Activated T-helper 1 cell treated with anti-CD3 and anti-CD28 coated beads, Interleukin-12 subunit alpha, Interleukin-12 subunit beta, Interleukin-2, Interleukin-4 antibody, amounts not matched to agents 30 ng/mL and 10 ng/mL and 1 ng/mL, durations not matched to agents 14 hours and 24 hours and 36 hours (primary cell): ENCODE data around the gene UNG. TPM values are rescaled to one million over a fixed set of nuclear protein-coding genes. Genes with fewer than 3 reads are reported as not detected.
"Not testable (repeated sequence)": the region's sequence is repeated elsewhere in the genome, so short reads cannot be mapped to it uniquely, and the experiment has no call there.

ENCODE experiments used
- DNase-seq: peaks from one replicate; pipeline ENCODE4 v3.0.0; 2021; ENCODE audit warnings: low spot score
- H3K27ac Mint-ChIP-seq: one replicate; pipeline ENCODE4 v1.8.0; 2021; ENCODE audit warnings: mild to moderate bottlenecking, mixed read lengths
- H3K27me3 Mint-ChIP-seq: one replicate; pipeline ENCODE4 v1.8.0; 2022; ENCODE audit warnings: mild to moderate bottlenecking, moderate library complexity, mixed read lengths; ENCODE audit not compliant: insufficient read depth
- H3K36me3 Mint-ChIP-seq: one replicate; pipeline ENCODE4 v1.8.0; 2021; ENCODE audit warnings: low read depth, mixed read lengths
- H3K4me1 Mint-ChIP-seq: one replicate; pipeline ENCODE4 v1.8.0; 2021; ENCODE audit warnings: low read depth, mixed read lengths
- H3K4me3 Mint-ChIP-seq: one replicate; pipeline ENCODE4 v1.8.0; 2021; ENCODE audit warnings: mild to moderate bottlenecking, moderate library complexity, mixed read lengths
- H3K9me3 Mint-ChIP-seq: one replicate; pipeline ENCODE4 v1.8.0; 2021; ENCODE audit warnings: mixed read lengths
- intact Hi-C: fragments of 100-400 bp; cut with micrococcal nuclease; formaldehyde crosslinking; loops from one replicate; pipeline ENCODE4 v1.15.1; 2024
- total RNA-seq: library from RNA; stranded (reverse); gene quantifications from 2 replicates; pipeline ENCODE4 v1.2.3, GENCODE V29; 2022

The UNG gene
- total RNA-seq, 1 donor from 2014 or later: 95.8 TPM

DNA sequence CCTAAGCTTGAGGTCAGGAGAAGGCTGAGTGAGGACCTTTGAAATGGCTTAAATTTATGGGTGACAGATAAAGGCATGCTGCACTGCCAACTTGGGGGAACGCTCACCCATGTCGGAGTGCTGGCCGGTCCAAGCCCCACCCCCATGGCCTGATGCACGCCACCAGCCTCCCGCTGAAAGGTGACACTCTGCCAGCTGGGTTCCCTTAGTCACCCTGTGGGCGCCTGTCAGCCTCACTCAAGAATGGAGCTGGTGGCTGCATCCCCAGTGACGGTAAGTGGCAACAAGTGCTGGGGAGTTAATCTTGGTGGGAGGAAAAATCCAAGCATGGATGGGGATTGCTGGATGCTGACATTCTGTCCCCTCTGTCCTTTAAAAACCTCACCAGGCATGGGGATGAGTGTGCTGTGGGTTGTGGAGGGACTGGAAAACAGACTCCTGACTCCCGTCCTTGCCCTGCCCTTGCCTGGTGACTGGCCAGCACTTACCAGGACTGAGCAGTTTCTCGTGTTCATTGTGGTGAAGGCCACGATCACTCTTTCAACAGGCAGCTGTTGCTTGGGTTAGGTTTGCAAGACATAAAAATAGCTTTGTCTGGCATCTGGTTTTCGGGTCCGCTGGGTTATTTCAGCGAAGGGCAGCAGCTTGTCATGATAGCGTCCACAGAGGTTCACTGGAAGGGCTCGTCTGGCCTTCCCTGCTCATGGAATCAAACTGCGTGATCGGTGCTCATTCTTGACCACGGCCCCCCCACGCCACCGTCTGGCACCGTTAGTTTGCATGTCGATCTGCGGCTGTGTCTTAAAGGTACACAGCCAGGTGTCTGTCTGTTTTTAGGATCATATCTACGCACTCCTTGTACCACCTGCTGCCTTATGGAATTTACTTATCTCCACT lies 34.0 kb downstream of the UNG start:
- intact Hi-C loops: no loop called here
- H3K27me3 Mint-ChIP-seq: peaks cover 8% of the 10 kb centered on the region
- no peaks in the 10 kb centered on the region for H3K4me1 Mint-ChIP-seq
- no peak overlapping the region for H3K27ac Mint-ChIP-seq
- no peak for DNase-seq
- no peaks in the 10 kb centered on the region for H3K36me3 Mint-ChIP-seq
- H3K4me3 Mint-ChIP-seq: no peak overlapping the region
- peaks cover 4% of the 10 kb centered on the region for H3K9me3 Mint-ChIP-seq

DNA sequence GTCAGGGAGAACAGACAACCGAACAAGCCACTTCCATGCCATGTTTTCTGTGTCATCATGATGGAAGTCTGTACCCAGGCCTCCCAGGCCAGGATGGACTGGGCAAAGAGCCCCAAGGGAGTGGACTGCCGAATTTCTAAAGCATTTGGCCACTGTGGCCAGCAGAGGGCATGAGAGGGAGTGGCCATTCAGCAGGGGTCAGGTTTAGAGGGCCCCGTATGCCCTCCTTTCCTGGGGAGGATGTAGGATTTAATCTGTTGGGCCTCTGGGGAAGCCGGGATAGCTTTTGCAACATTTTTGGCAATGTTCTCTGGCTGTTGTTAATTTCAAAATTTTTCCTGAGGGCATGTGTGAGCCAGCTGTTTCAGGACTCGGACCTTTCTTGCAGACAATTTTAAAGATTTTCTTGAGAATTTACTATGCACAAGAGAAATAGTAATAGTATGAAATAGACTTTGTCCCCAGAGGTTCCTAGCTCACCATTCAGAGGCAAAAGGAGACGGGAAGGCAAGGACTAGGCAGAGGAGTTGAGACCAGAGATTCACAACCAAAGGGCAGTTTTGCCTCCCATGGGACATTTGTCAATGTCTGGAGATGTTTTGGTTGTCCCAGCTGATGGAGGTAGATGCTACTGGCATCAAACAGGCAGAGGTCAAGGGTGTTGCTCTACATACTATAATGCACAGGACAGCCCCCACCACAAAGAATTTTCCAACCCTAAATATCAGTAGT lies 37.0 kb downstream of the UNG start:
- intact Hi-C loops: loop anchor here (1.0 kb wide), 1 partner anchor 259 kb away; no protein-coding TSS in a partner anchor
- Mint-ChIP-seq H3K27ac (no peak overlapping the region), H3K9me3 (peaks cover 7% of the 10 kb centered on the region), H3K4me1 (no peaks in the 10 kb centered on the region), H3K4me3 (no peak overlapping the region), H3K36me3 (no peaks in the 10 kb centered on the region), H3K27me3 (peaks cover 8% of the 10 kb centered on the region)
- DNase-seq: no peak

- DNase-seq: no peak
- intact Hi-C loops: no loop called here
- H3K4me1 Mint-ChIP-seq: no peaks in the 10 kb centered on the region
- H3K36me3 Mint-ChIP-seq: no peaks in the 10 kb centered on the region
- peaks cover 7% of the 10 kb centered on the region for H3K9me3 Mint-ChIP-seq
- H3K27ac Mint-ChIP-seq: no peak overlapping the region
- H3K4me3 Mint-ChIP-seq: no peak overlapping the region
- H3K27me3 Mint-ChIP-seq: peaks cover 5% of the 10 kb centered on the region
Measured at GRCh38 chr12:109137055-109137454, 39.7 kb downstream of the UNG start.

DNA sequence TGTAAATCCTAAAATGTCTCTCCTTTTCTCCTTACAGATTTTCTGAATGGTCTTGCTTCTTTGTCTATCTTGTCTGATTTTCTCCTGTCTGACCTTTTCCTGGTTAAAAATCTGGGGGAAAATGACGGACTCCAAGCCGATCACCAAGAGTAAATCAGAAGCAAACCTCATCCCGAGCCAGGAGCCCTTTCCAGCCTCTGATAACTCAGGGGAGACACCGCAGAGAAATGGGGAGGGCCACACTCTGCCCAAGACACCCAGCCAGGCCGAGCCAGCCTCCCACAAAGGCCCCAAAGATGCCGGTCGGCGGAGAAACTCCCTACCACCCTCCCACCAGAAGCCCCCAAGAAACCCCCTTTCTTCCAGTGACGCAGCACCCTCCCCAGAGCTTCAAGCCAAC lies 42.0 kb downstream of the UNG start:
- peaks cover 6% of the 10 kb centered on the region for H3K4me1 Mint-ChIP-seq
- intact Hi-C loops: no loop called here
- no peak overlapping the region for H3K27ac Mint-ChIP-seq
- DNase-seq: no peak
- peaks cover 4% of the 10 kb centered on the region for H3K27me3 Mint-ChIP-seq
- H3K4me3 Mint-ChIP-seq: no peak overlapping the region
- peaks cover 7% of the 10 kb centered on the region for H3K9me3 Mint-ChIP-seq
- H3K36me3 Mint-ChIP-seq: no peaks in the 10 kb centered on the region

DNA sequence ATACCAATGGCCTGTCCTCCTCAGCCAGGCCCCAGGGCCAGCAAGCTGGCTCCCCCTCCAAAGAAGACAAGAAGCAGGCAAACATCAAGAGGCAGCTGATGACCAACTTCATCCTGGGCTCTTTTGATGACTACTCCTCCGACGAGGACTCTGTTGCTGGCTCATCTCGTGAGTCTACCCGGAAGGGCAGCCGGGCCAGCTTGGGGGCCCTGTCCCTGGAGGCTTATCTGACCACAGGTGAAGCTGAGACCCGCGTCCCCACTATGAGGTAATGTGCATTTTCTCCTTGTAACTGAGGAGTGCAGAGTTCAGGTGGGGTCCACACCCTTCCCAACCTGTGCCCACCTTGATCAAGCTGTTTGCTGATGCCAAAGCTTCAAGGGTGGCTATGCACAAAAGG lies 42.4 kb downstream of the UNG start:
- H3K36me3 Mint-ChIP-seq: no peaks in the 10 kb centered on the region
- DNase-seq: no peak
- no peak overlapping the region for H3K27ac Mint-ChIP-seq
- no peak overlapping the region for H3K4me3 Mint-ChIP-seq
- H3K9me3 Mint-ChIP-seq: peaks cover 7% of the 10 kb centered on the region
- H3K27me3 Mint-ChIP-seq: peaks cover 4% of the 10 kb centered on the region
- intact Hi-C loops: no loop called here
- H3K4me1 Mint-ChIP-seq: peaks cover 6% of the 10 kb centered on the region

GRCh38 chr12:109140560-109140959 lies 43.2 kb downstream of the UNG start:
- no peak for DNase-seq
- Mint-ChIP-seq H3K9me3 (peaks cover 7% of the 10 kb centered on the region), H3K4me1 (peaks cover 6% of the 10 kb centered on the region), H3K27me3 (peaks cover 2% of the 10 kb centered on the region), H3K4me3 (no peak overlapping the region), H3K27ac (no peak overlapping the region), H3K36me3 (no peaks in the 10 kb centered on the region)
- intact Hi-C loops: no loop called here

GRCh38 chr12:109144224-109144623 lies 46.8 kb downstream of the UNG start:
- H3K27ac Mint-ChIP-seq: no peak overlapping the region
- peaks cover 4% of the 10 kb centered on the region for H3K27me3 Mint-ChIP-seq
- intact Hi-C loops: no loop called here
- no peaks in the 10 kb centered on the region for H3K9me3 Mint-ChIP-seq
- no peak for DNase-seq
- no peaks in the 10 kb centered on the region for H3K36me3 Mint-ChIP-seq
- peaks cover 6% of the 10 kb centered on the region for H3K4me1 Mint-ChIP-seq
- H3K4me3 Mint-ChIP-seq: no peak overlapping the region

DNA sequence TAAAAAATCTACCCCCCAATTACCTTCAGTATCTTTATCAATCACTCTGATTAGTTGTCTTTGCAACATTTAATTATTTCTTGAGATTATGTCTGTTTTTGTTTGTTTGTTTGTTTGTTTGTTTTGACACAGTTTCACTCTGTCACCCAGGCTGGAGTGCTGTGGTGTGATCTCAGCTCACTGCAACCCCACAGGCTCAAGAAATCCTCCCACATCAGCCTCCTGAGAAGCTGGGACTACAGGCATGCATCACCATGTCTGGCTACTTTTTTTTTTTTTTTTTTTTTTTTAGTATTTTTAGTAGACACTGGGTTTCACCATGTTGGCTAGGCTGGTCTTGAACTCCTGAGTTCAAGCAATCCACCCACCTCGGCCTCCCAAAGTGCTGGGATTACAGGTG lies 49.7 kb downstream of the UNG start:
- peaks cover 11% of the 10 kb centered on the region for H3K27me3 Mint-ChIP-seq
- H3K4me3 Mint-ChIP-seq, H3K4me1 Mint-ChIP-seq, DNase-seq, intact Hi-C loops, H3K27ac Mint-ChIP-seq, H3K9me3 Mint-ChIP-seq, H3K36me3 Mint-ChIP-seq: not testable (repeated sequence)

- no peak overlapping the region for H3K27ac Mint-ChIP-seq
- H3K9me3 Mint-ChIP-seq: no peaks in the 10 kb centered on the region
- H3K4me3 Mint-ChIP-seq: no peak overlapping the region
- no peaks in the 10 kb centered on the region for H3K36me3 Mint-ChIP-seq
- no peak for DNase-seq
- intact Hi-C loops: no loop called here
- peaks cover 2% of the 10 kb centered on the region for H3K4me1 Mint-ChIP-seq
- peaks cover 13% of the 10 kb centered on the region for H3K27me3 Mint-ChIP-seq
Measured at GRCh38 chr12:109147954-109148353, 50.6 kb downstream of the UNG start.

DNA sequence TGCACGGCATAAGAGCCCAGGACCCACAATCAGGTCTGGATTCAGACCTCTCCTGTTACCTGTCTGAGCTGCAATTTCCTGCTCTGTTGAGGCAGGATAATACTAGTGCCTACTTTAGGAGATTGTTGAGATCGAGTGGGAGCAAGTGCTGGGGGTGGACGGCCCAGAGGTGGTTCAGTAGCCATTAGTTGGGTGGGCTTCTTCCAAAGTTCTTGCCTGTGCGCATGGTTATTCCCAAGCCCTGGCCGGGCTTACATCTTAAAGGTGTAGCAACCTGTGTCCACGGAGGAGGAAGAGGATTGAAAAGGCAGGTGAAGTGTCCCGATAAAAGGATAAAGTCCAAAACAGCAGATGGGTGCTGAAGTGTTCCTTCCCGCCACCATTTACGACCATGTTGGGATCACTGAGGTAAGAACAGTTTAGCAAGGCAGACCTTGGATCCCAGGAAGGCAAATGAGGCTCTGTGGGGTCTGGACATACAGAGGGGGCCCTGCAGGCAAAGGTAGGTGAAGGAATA lies 52.8 kb downstream of the UNG start:
- Mint-ChIP-seq H3K27me3 (peaks cover 13% of the 10 kb centered on the region), H3K9me3 (no peaks in the 10 kb centered on the region), H3K27ac (no peak overlapping the region), H3K36me3 (no peaks in the 10 kb centered on the region), H3K4me1 (peaks cover 12% of the 10 kb centered on the region), H3K4me3 (no peak overlapping the region)
- intact Hi-C loops: loop anchor here (5.0 to 10.0 kb wide), 2 partner anchors 585 to 1132 kb away; partner anchors contain the start of genes ATP2A2, ISCU and SART3
- no peak for DNase-seq

GRCh38 chr12:109151457-109151856 lies 54.1 kb downstream of the UNG start:
- H3K4me1 Mint-ChIP-seq: peaks cover 17% of the 10 kb centered on the region
- intact Hi-C loops: loop anchor here (5.0 to 10.0 kb wide), 2 partner anchors 587 to 1131 kb away; partner anchors contain the start of genes ATP2A2, ISCU and SART3
- no peak overlapping the region for H3K4me3 Mint-ChIP-seq
- H3K27me3 Mint-ChIP-seq: peaks cover 17% of the 10 kb centered on the region
- H3K27ac Mint-ChIP-seq: no peak overlapping the region
- H3K36me3 Mint-ChIP-seq: no peaks in the 10 kb centered on the region
- no peaks in the 10 kb centered on the region for H3K9me3 Mint-ChIP-seq
- DNase-seq: no peak

- peaks cover 17% of the 10 kb centered on the region for H3K4me1 Mint-ChIP-seq
- intact Hi-C loops: loop anchor here (1.0 to 10.0 kb wide), 5 partner anchors 56 to 1128 kb away; partner anchors contain the start of genes ALKBH2, ATP2A2, ISCU and SART3
- no peak for DNase-seq
- H3K36me3 Mint-ChIP-seq: no peaks in the 10 kb centered on the region
- H3K9me3 Mint-ChIP-seq: no peaks in the 10 kb centered on the region
- peak overlapping the region; percentile 85 for H3K4me3 Mint-ChIP-seq
- H3K27me3 Mint-ChIP-seq: peaks cover 15% of the 10 kb centered on the region
- H3K27ac Mint-ChIP-seq: no peak overlapping the region
Measured at GRCh38 chr12:109153821-109154441, 56.5 kb downstream of the UNG start.
